ENCODE measurements around the gene PLEKHH1.
"Not testable (repeated sequence)": the region's sequence is repeated elsewhere in the genome, so short reads cannot be mapped to it uniquely, and the experiment has no call there.

The PLEKHH1 gene

GRCh38 chr14:67583711-67584644 is 50.9 kb downstream of the PLEKHH1 start:
- peak; percentile 79 for DNase-seq (ENCODE audit: low spot score)

GRCh38 chr14:67584978-67585377 is 51.9 kb downstream of the PLEKHH1 start:
- DNase-seq (ENCODE audit: low spot score): no peak

- DNase-seq (ENCODE audit: low spot score): no peak
Measured at GRCh38 chr14:67586369-67586768, 53.3 kb downstream of the PLEKHH1 start.

- DNase-seq (ENCODE audit: low spot score): no peak
Measured at GRCh38 chr14:67589204-67589770, 56.2 kb downstream of the PLEKHH1 start.

GRCh38 chr14:67593650-67594049 is 60.6 kb downstream of the PLEKHH1 start:
- not testable (repeated sequence) for DNase-seq (ENCODE audit: low spot score)

GRCh38 chr14:67595392-67595791 is 62.3 kb downstream of the PLEKHH1 start:
- DNase-seq (ENCODE audit: low spot score): no peak

GRCh38 chr14:67599698-67600561 is 66.8 kb downstream of the PLEKHH1 start, which contains the start of gene PIGH:
PIGH (minus strand) TSS chr14:67600268; CDS start chr14:67600203, 65 bp downstream.
- peak; percentile 83 for DNase-seq (ENCODE audit: low spot score)

- not testable (repeated sequence) for DNase-seq (ENCODE audit: low spot score)
Measured at GRCh38 chr14:67600562-67600974, 67.5 kb downstream of the PLEKHH1 start.

- DNase-seq (ENCODE audit: low spot score): no peak
Measured at GRCh38 chr14:67602076-67602475, 69.0 kb downstream of the PLEKHH1 start.

GRCh38 chr14:67602995-67603545 is 70.0 kb downstream of the PLEKHH1 start:
- DNase-seq (ENCODE audit: low spot score): no peak

GRCh38 chr14:67607646-67608045 is 74.6 kb downstream of the PLEKHH1 start:
- no peak for DNase-seq (ENCODE audit: low spot score)

- no peak for DNase-seq (ENCODE audit: low spot score)
Measured at GRCh38 chr14:67609642-67610310, 76.7 kb downstream of the PLEKHH1 start.

- no peak for DNase-seq (ENCODE audit: low spot score)
Measured at GRCh38 chr14:67610491-67610890, 77.4 kb downstream of the PLEKHH1 start.

GRCh38 chr14:67618617-67619063 is 85.5 kb downstream of the PLEKHH1 start:
- DNase-seq (ENCODE audit: low spot score): peak; percentile 48

GRCh38 chr14:67619446-67620216 is 86.5 kb downstream of the PLEKHH1 start, which contains the start of gene ARG2:
ARG2 (plus strand) TSS chr14:67619920; CDS start chr14:67619978, 58 bp downstream.
- DNase-seq (ENCODE audit: low spot score): peak; percentile 89

GRCh38 chr14:67620217-67620785 is 87.2 kb downstream of the PLEKHH1 start:
- DNase-seq (ENCODE audit: low spot score): no peak

GRCh38 chr14:67622675-67623074 is 89.6 kb downstream of the PLEKHH1 start:
- DNase-seq (ENCODE audit: low spot score): peak; percentile 60

GRCh38 chr14:67623114-67623513 is 90.0 kb downstream of the PLEKHH1 start:
- peak; percentile 16 for DNase-seq (ENCODE audit: low spot score)

GRCh38 chr14:67626131-67626530 is 93.0 kb downstream of the PLEKHH1 start:
- DNase-seq (ENCODE audit: low spot score): not testable (repeated sequence)

- no peak for DNase-seq (ENCODE audit: low spot score)
Measured at GRCh38 chr14:67627519-67627918, 94.4 kb downstream of the PLEKHH1 start.
